BJ (cell line): Measurements from ENCODE around the gene NDRG2. TPM values are rescaled to one million over a fixed set of nuclear protein-coding genes. Genes with fewer than 3 reads are reported as not detected.

Experiments
- CTCF ChIA-PET: fragments of 350-600 bp; formaldehyde crosslinking; extraction: SDS; loops from one replicate; lab custom pipeline; 2021; ENCODE audit warnings: antibody characterized with exemption, inconsistent platforms; lab: Yijun Ruan, JAX
- POLR2A ChIA-PET: fragments of 300-600 bp; sonication (Branson Sonifier 250); formaldehyde crosslinking; extraction: SDS; loops from one replicate; lab custom pipeline; 2021; ENCODE audit warnings: antibody characterized with exemption; lab: Charles Lee
- DNase-seq: peaks from one replicate; pipeline ENCODE4 v3.0.0-alpha.2; 2011; ENCODE audit warnings: low read depth
- H3K27me3 ChIP-seq: 2 replicates; pipeline ENCODE4 v1.6.0; 2011; ENCODE audit warnings: low read length; ENCODE audit not compliant: control insufficient read depth, insufficient read depth
- H3K36me3 ChIP-seq: 2 replicates; pipeline ENCODE4 v1.5.1; 2011; ENCODE audit warnings: low read length; ENCODE audit not compliant: control insufficient read depth, insufficient read depth
- H3K4me3 ChIP-seq: 2 replicates; pipeline ENCODE4 v1.5.1; 2011; ENCODE audit warnings: low read depth, mild to moderate bottlenecking, control low read depth, low read length
- polyA plus RNA-seq: library from polyadenylated mRNA; depleted of rRNA; stranded (reverse); fragments of >200 nt; gene quantifications from 2 replicates; pipeline ENCODE4 v1.2.3, GENCODE V29; 2011
- TF ChIP-seq, protein P1 (sequence below): IDR thresholded peaks from 2 replicates; pipeline ENCODE4 v1.5.1; 2011; ENCODE audit warnings: low read depth, mild to moderate bottlenecking, control low read depth, inconsistent platforms, low read length, moderate library complexity; ENCODE audit not compliant: insufficient read depth

The NDRG2 gene
- polyA plus RNA-seq, 1 experiment = 1.1 TPM

DNA sequence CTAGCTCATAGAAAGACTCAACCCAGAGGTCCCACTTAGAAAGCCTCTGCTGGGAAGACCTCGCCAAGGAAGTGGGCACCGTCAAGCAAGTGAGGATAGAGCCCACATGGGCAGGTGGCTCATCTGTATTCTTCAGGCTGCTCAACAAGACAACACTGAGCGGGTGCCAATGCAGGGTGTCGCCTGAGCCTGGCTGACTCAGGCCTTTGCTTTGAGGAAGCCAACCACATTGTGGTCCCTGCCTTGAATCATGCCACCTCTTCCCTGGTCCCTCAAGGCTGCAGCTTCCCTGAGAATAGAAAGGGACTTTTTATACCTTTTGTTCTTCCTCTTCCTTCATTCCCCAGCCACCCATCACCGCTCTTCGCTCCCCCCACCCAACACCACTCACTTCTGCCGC, 11.9 kb upstream of the NDRG2 start:
- no peak overlapping the region for H3K4me3 ChIP-seq
- ChIA-PET CTCF (interaction anchor here (1.2 to 5.6 kb wide), 5 partner anchors 16 to 56 kb away, joined by 3 to 29 read pairs (median 3); no protein-coding TSS in a partner anchor), POLR2A (no interaction called here)
- no peak for DNase-seq
- H3K36me3 ChIP-seq = no peaks in the 10 kb centered on the region
- TF ChIP-seq, protein P1, sequence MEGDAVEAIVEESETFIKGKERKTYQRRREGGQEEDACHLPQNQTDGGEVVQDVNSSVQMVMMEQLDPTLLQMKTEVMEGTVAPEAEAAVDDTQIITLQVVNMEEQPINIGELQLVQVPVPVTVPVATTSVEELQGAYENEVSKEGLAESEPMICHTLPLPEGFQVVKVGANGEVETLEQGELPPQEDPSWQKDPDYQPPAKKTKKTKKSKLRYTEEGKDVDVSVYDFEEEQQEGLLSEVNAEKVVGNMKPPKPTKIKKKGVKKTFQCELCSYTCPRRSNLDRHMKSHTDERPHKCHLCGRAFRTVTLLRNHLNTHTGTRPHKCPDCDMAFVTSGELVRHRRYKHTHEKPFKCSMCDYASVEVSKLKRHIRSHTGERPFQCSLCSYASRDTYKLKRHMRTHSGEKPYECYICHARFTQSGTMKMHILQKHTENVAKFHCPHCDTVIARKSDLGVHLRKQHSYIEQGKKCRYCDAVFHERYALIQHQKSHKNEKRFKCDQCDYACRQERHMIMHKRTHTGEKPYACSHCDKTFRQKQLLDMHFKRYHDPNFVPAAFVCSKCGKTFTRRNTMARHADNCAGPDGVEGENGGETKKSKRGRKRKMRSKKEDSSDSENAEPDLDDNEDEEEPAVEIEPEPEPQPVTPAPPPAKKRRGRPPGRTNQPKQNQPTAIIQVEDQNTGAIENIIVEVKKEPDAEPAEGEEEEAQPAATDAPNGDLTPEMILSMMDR = no peak
- H3K27me3 ChIP-seq = peaks cover 13% of the 10 kb centered on the region

DNA sequence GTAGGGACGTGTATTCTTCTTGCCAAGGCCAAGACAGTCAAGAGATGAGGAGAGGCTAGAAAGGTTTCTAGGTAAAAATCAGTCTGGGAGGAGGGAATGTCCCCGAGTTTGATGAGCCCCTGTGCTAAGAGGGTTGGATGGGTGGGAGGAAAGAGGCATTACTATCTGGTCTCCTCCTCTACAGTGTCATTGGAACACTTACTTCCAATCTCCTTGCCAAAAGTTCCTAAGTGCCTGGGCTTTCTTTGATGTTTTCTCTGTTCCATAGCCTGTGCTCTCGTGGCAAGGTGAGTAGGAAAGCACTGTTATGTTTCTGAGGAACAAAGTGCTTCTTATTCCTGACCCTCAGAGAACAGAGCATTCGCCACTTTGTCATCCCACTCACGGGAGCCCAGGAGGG, 9.8 kb upstream of the NDRG2 start, which contains the start of gene RNASE13:
TSS of gene RNASE13 (minus strand) at position 101 of the 400 bp plus-strand sequence. CDS start 519 bp downstream, outside the sequence.
- POLR2A ChIA-PET = no interaction called here
- Histone ChIP-seq H3K27me3 (peaks cover 14% of the 10 kb centered on the region), H3K36me3 (no peaks in the 10 kb centered on the region), H3K4me3 (no peak within 1 kb of the TSS)
- DNase-seq = no peak
- TF ChIP-seq, protein P1 = no peak
- CTCF ChIA-PET = interaction anchor here (1.0 to 5.6 kb wide), 4 partner anchors 10 to 58 kb away, joined by 3 to 29 read pairs (median 14); no protein-coding TSS in a partner anchor

DNA sequence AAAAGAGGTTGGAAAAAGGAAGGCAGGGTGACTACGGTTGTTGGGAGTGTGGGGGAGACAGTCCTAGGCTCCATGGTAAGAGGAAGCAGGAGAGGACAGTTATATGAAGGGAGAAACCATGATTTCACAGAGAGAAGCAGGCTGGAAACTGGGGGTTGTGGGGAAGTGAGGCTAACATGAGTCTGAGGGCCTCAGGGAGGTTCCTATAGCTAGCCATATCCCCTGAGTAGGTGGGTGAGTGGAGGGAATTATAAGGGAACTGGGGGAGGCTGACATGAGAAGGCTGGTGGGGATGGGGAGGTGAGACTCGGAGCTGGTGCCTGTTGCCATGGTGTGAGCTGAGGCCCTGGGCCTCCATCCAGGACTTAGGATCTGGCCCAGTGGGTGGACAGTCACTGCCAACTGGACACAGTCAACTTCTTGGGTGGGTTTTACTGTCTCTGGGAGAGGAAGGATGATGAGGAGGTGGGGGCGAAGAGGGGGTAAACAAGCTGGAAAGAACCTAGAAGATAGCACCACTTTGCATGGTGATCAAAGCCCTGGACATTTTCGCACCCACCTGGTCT, 8.4 kb upstream of the NDRG2 start:
- H3K36me3 ChIP-seq = no peaks in the 10 kb centered on the region
- POLR2A ChIA-PET = no interaction called here
- CTCF ChIA-PET = interaction anchor here (0.9 to 5.6 kb wide), 4 partner anchors 16 to 59 kb away, joined by 3 to 23 read pairs (median 11); no protein-coding TSS in a partner anchor
- H3K27me3 ChIP-seq = peaks cover 14% of the 10 kb centered on the region
- no peak for DNase-seq
- TF ChIP-seq, protein P1 = no peak
- no peak overlapping the region for H3K4me3 ChIP-seq

DNA sequence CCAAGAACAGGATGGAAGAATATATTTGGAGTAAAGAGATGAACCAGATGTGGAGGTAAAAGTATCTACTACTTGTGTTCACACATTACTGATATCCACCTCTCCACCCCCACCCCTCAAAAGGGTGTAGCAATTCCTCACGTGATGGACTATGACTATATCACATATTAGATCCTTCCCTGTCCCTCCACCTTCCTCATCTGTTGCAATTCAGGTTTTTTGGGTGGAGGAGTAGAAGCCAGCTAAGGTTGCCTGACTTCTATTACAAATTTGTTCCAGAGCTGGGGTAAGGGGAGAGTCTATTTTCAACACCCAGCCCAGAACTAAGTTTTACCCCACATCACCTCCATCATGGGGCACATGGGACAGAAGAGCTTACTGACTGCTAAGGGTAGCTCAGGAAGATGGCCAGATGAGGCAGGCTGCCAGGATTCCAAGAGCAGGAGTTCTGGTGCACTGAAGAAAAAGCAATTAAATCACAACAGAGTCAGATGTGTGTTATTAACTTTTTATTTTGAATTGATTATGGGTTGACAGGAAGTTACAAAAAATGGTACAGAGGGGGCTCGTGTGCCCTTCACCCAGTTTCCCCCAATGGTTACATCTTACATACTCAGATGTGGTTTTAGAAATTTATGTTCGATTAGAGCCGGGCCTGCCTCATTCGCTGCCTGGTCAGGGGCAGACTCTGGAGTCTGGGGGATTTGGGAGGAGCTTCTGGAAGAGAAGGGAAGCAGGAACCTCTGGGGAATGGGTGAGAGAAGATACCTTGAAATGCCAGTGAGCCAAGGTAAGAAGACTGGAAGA, 7.7 kb upstream of the NDRG2 start:
- Histone ChIP-seq H3K4me3 (no peak overlapping the region), H3K36me3 (no peaks in the 10 kb centered on the region), H3K27me3 (peaks cover 14% of the 10 kb centered on the region)
- ChIA-PET CTCF (interaction anchor here (0.8 to 5.6 kb wide), 6 partner anchors 7 to 72 kb away, joined by 3 to 23 read pairs (median 12); no protein-coding TSS in a partner anchor), POLR2A (no interaction called here)
- TF ChIP-seq, protein P1 = no peak
- DNase-seq = no peak

DNA sequence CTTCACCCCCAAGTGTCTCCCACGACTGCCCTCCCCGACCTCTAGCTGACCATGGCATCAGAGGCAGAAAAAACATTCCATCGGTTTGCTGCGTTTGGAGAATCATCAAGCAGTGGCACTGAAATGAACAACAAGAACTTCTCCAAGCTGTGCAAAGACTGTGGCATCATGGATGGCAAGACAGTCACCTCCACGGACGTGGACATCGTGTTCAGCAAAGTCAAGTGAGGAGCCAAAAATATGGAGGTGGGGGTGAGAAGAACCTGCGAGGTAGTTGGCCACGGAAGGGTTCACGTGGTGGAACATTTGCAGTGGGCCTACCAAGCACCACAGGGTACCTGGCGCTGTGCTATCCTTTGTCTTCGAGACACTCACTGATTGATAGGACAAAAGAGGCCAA, 5.7 kb upstream of the NDRG2 start:
- POLR2A ChIA-PET = no interaction called here
- DNase-seq = no peak
- Histone ChIP-seq H3K36me3 (no peaks in the 10 kb centered on the region), H3K27me3 (peaks cover 20% of the 10 kb centered on the region), H3K4me3 (no peak overlapping the region)
- CTCF ChIA-PET = interaction anchor here (0.6 to 3.0 kb wide), 4 partner anchors 9 to 619 kb away, joined by 3 to 19 read pairs (median 8); no protein-coding TSS in a partner anchor
- TF ChIP-seq, protein P1 = no peak
